Naive thymus-derived CD4-positive, alpha-beta T cell (primary cell): ENCODE results near the gene PTPRK. TPM values are rescaled to one million over a fixed set of nuclear protein-coding genes. Genes with fewer than 3 reads are reported as not detected.

ENCODE experiments used
- ATAC-seq: fragments of 150-1000 bp; cut with Tn5 transposase; 2 replicates; pipeline ENCODE4 v1.10.0; 2021; ENCODE audit warnings: mild to moderate bottlenecking, moderate library complexity
- CTCF ChIA-PET: fragments of 350-600 bp; sonication (Branson Sonifier 250); formaldehyde crosslinking; loops from one replicate; lab custom pipeline; 2021; ENCODE audit warnings: antibody characterized with exemption; lab: Charles Lee
- POLR2A ChIA-PET: fragments of 350-600 bp; sonication (Branson Sonifier 250); formaldehyde crosslinking; loops from one replicate; lab custom pipeline; 2021; ENCODE audit warnings: antibody characterized with exemption, inconsistent platforms; lab: Charles Lee
- DNase-seq, 9 donors: peaks; one replicate each; pipeline versions ENCODE4 v3.0.0 to v3.0.0-alpha.2; 2020 to 2022; ENCODE audit warnings: mixed read lengths in 1 of 9
- H3K27ac ChIP-seq: one replicate; pipeline ENCODE4 v1.7.0; 2013; ENCODE audit warnings: mild to moderate bottlenecking, low read depth, low read length, moderate library complexity
- H3K27me3 ChIP-seq, 2 donors: one replicate each; pipeline ENCODE4 v1.7.0; 2013; ENCODE audit warnings: low read length in 2 of 2, mild to moderate bottlenecking in 2 of 2, moderate library complexity in 2 of 2; ENCODE audit not compliant: control insufficient read depth in 2 of 2, insufficient read depth in 2 of 2
- H3K36me3 ChIP-seq, 3 experiments: 1 replicate in 2 of 3; 2 replicates in 1 of 3; pipeline ENCODE4 v1.7.0; 2013; ENCODE audit warnings: low read length in 3 of 3, mild to moderate bottlenecking in 3 of 3, moderate library complexity in 1 of 3; ENCODE audit not compliant: insufficient read depth in 3 of 3, control insufficient read depth in 2 of 3
- H3K4me1 ChIP-seq, 2 donors: one replicate each; pipeline ENCODE4 v1.7.0; 2013; ENCODE audit warnings: low read length in 2 of 2, mild to moderate bottlenecking in 2 of 2, moderate library complexity in 1 of 2; ENCODE audit not compliant: control insufficient read depth in 2 of 2, insufficient read depth in 2 of 2
- H3K4me3 ChIP-seq: 2 replicates; pipeline ENCODE4 v1.7.0; 2013; ENCODE audit warnings: mild to moderate bottlenecking, low read length
- H3K9me3 ChIP-seq, 3 experiments: 1 replicate in 2 of 3; 2 replicates in 1 of 3; pipeline ENCODE4 v1.7.0; 2013; ENCODE audit warnings: low read length in 3 of 3; ENCODE audit not compliant: control insufficient read depth in 2 of 3
- H3K27ac Mint-ChIP-seq, 9 donors: one replicate each; pipeline ENCODE4 v1.8.0; 2020 to 2022; ENCODE audit warnings: mixed read lengths in 9 of 9, mild to moderate bottlenecking in 8 of 9, moderate library complexity in 5 of 9, inconsistent platforms in 2 of 9
- H3K27me3 Mint-ChIP-seq, 5 donors: one replicate each; pipeline ENCODE4 v1.8.0; 2021 to 2022; ENCODE audit warnings: mixed read lengths in 5 of 5, mild to moderate bottlenecking in 1 of 5
- H3K36me3 Mint-ChIP-seq, 5 donors: one replicate each; pipeline ENCODE4 v1.8.0; 2020 to 2022; ENCODE audit warnings: mixed read lengths in 5 of 5, mild to moderate bottlenecking in 3 of 5, inconsistent platforms in 1 of 5
- H3K4me1 Mint-ChIP-seq, 7 donors: one replicate each; pipeline ENCODE4 v1.8.0; 2020 to 2022; ENCODE audit warnings: mixed read lengths in 7 of 7, mild to moderate bottlenecking in 3 of 7, inconsistent platforms in 1 of 7
- H3K4me3 Mint-ChIP-seq, 10 donors: one replicate each; pipeline ENCODE4 v1.8.0; 2020 to 2022; ENCODE audit warnings: mild to moderate bottlenecking in 10 of 10, mixed read lengths in 10 of 10, moderate library complexity in 6 of 10, inconsistent platforms in 2 of 10
- H3K9me3 Mint-ChIP-seq, 11 donors: one replicate each; pipeline ENCODE4 v1.8.0; 2020 to 2022; ENCODE audit warnings: mixed read lengths in 11 of 11, mild to moderate bottlenecking in 4 of 11, inconsistent platforms in 1 of 11, moderate library complexity in 1 of 11
- intact Hi-C, 2 donors: fragments of 100-400 bp; cut with micrococcal nuclease; formaldehyde crosslinking; loops; one replicate each; pipeline ENCODE4 v1.15.1; 2023
- polyA plus RNA-seq, 2 donors: library from polyadenylated mRNA; unstranded; fragments of 300-500 nt; fragmentation: Illumina TruSeq; gene quantifications; one replicate each; pipeline ENCODE4 v1.2.3, GENCODE V29; 2021
- total RNA-seq, 6 experiments: library from RNA in 5 of 6; stranded (reverse) in 5 of 6; gene quantifications; 1 replicate in 5 of 6; 2 replicates in 1 of 6; pipeline ENCODE4 v1.2.3 and lab custom pipeline; 2021 to 2026

The PTPRK gene
- total and polyA plus RNA-seq, 7 experiments from 2014 or later = 1.3 to 6.5 (median 2.3) TPM

GRCh38 chr6:128464790-128465189 is 55.6 kb downstream of the PTPRK start:
- intact Hi-C loops = no loop called here
- H3K4me1 Mint-ChIP-seq = no peaks in the 10 kb centered on the region
- H3K27me3 ChIP-seq = no peaks in the 10 kb centered on the region
- ChIA-PET POLR2A (no interaction called here), CTCF (interaction anchor here (0.5 kb wide), 1 partner anchor 15 kb away, joined by 4 read pairs; no protein-coding TSS in a partner anchor)
- peaks cover 0 to 6% (median 0%) of the 10 kb centered on the region in 5 donors for H3K27me3 Mint-ChIP-seq
- H3K9me3 ChIP-seq = no peaks in the 10 kb centered on the region
- no peak overlapping the region for H3K4me3 Mint-ChIP-seq
- H3K4me3 ChIP-seq = no peak overlapping the region
- H3K27ac ChIP-seq = no peak overlapping the region
- H3K27ac Mint-ChIP-seq = no peak overlapping the region
- ATAC-seq (no peak), DNase-seq (no peak)
- H3K4me1 ChIP-seq = no peaks in the 10 kb centered on the region
- no peaks in the 10 kb centered on the region for H3K36me3 Mint-ChIP-seq
- no peaks in the 10 kb centered on the region for H3K9me3 Mint-ChIP-seq
- no peaks in the 10 kb centered on the region for H3K36me3 ChIP-seq

- no peak overlapping the region for H3K27ac ChIP-seq
- H3K4me3 Mint-ChIP-seq = no peak overlapping the region
- H3K27me3 ChIP-seq = no peaks in the 10 kb centered on the region
- POLR2A ChIA-PET = no interaction called here
- H3K9me3 Mint-ChIP-seq = no peaks in the 10 kb centered on the region
- peaks cover 0 to 6% (median 0%) of the 10 kb centered on the region in 5 donors for H3K27me3 Mint-ChIP-seq
- H3K9me3 ChIP-seq = no peaks in the 10 kb centered on the region
- H3K36me3 ChIP-seq = no peaks in the 10 kb centered on the region
- no peak for DNase-seq
- intact Hi-C loops = no loop called here
- H3K4me3 ChIP-seq = no peak overlapping the region
- CTCF ChIA-PET = no interaction called here
- no peak for ATAC-seq
- no peaks in the 10 kb centered on the region for H3K4me1 ChIP-seq
- no peaks in the 10 kb centered on the region for H3K4me1 Mint-ChIP-seq
- no peaks in the 10 kb centered on the region for H3K36me3 Mint-ChIP-seq
- no peak overlapping the region for H3K27ac Mint-ChIP-seq
Observed at GRCh38 chr6:128463942-128464341, 56.5 kb downstream of the PTPRK start.

- no peaks in the 10 kb centered on the region for H3K9me3 Mint-ChIP-seq
- Histone ChIP-seq H3K4me3 (no peak overlapping the region), H3K36me3 (no peaks in the 10 kb centered on the region), H3K4me1 (no peaks in the 10 kb centered on the region), H3K9me3 (no peaks in the 10 kb centered on the region), H3K27ac (no peak overlapping the region), H3K27me3 (peaks cover 0 to 3% of the 10 kb centered on the region in 2 donors)
- ATAC-seq = no peak
- ChIA-PET POLR2A (no interaction called here), CTCF (no interaction called here)
- no peaks in the 10 kb centered on the region for H3K4me1 Mint-ChIP-seq
- no peak overlapping the region for H3K4me3 Mint-ChIP-seq
- DNase-seq = no peak
- H3K27me3 Mint-ChIP-seq = peaks cover 0 to 4% (median 3%) of the 10 kb centered on the region in 5 donors
- H3K27ac Mint-ChIP-seq = no peak overlapping the region
- no peaks in the 10 kb centered on the region for H3K36me3 Mint-ChIP-seq
- intact Hi-C loops = no loop called here
Observed at GRCh38 chr6:128461501-128461900, 58.9 kb downstream of the PTPRK start.

GRCh38 chr6:128456510-128457230 is 63.7 kb downstream of the PTPRK start:
- peaks cover 0 to 17% (median 4%) of the 10 kb centered on the region in 5 donors for H3K27me3 Mint-ChIP-seq
- H3K36me3 ChIP-seq = no peaks in the 10 kb centered on the region
- POLR2A ChIA-PET = no interaction called here

GRCh38 chr6:128455959-128456358 is 64.4 kb downstream of the PTPRK start:
- no peak overlapping the region for H3K27ac ChIP-seq
- no peaks in the 10 kb centered on the region for H3K4me1 ChIP-seq
- no peaks in the 10 kb centered on the region for H3K36me3 ChIP-seq
- intact Hi-C loops = no loop called here
- Mint-ChIP-seq H3K36me3 (no peaks in the 10 kb centered on the region), H3K4me3 (no peak overlapping the region), H3K27me3 (peaks cover 0 to 17% (median 4%) of the 10 kb centered on the region in 5 donors), H3K9me3 (no peaks in the 10 kb centered on the region), H3K4me1 (no peaks in the 10 kb centered on the region), H3K27ac (no peak overlapping the region)
- H3K4me3 ChIP-seq = no peak overlapping the region
- no peaks in the 10 kb centered on the region for H3K9me3 ChIP-seq
- POLR2A ChIA-PET = no interaction called here
- ATAC-seq (no peak), DNase-seq (no peak)
- CTCF ChIA-PET = no interaction called here
- H3K27me3 ChIP-seq = peaks cover 0 to 3% of the 10 kb centered on the region in 2 donors

More at GRCh38 chr6:128456510-128457230, 63.7 kb downstream of the PTPRK start:
- no peaks in the 10 kb centered on the region for H3K9me3 ChIP-seq
- H3K27me3 ChIP-seq = peaks cover 0 to 3% of the 10 kb centered on the region in 2 donors
- H3K27ac ChIP-seq = no peak overlapping the region
- no peaks in the 10 kb centered on the region for H3K36me3 Mint-ChIP-seq
- no peak for ATAC-seq
- no peaks in the 10 kb centered on the region for H3K4me1 ChIP-seq
- no peaks in the 10 kb centered on the region for H3K9me3 Mint-ChIP-seq
- intact Hi-C loops = no loop called here
- H3K4me3 Mint-ChIP-seq = no peak overlapping the region
- H3K27ac Mint-ChIP-seq = no peak overlapping the region
- DNase-seq = no peak
- H3K4me1 Mint-ChIP-seq = no peaks in the 10 kb centered on the region
- no peak overlapping the region for H3K4me3 ChIP-seq
- CTCF ChIA-PET = no interaction called here

- intact Hi-C loops = no loop called here
- Histone ChIP-seq H3K27ac (no peak overlapping the region), H3K9me3 (no peaks in the 10 kb centered on the region), H3K27me3 (peaks cover 0 to 3% of the 10 kb centered on the region in 2 donors), H3K4me3 (no peak overlapping the region), H3K4me1 (no peaks in the 10 kb centered on the region), H3K36me3 (no peaks in the 10 kb centered on the region)
- Mint-ChIP-seq H3K36me3 (no peaks in the 10 kb centered on the region), H3K9me3 (no peaks in the 10 kb centered on the region), H3K4me3 (no peak overlapping the region), H3K27me3 (peaks cover 0 to 13% (median 0%) of the 10 kb centered on the region in 5 donors), H3K4me1 (no peaks in the 10 kb centered on the region), H3K27ac (no peak overlapping the region)
- ChIA-PET POLR2A (no interaction called here), CTCF (interaction anchor here (1.1 kb wide), 1 partner anchor 11 kb away, joined by 3 read pairs; no protein-coding TSS in a partner anchor)
- DNase-seq (no peak), ATAC-seq (no peak)
Observed at GRCh38 chr6:128452713-128453112, 67.7 kb downstream of the PTPRK start.

- Histone ChIP-seq H3K27ac (no peak overlapping the region), H3K27me3 (no peaks in the 10 kb centered on the region), H3K4me1 (no peaks in the 10 kb centered on the region), H3K36me3 (no peaks in the 10 kb centered on the region), H3K4me3 (no peak overlapping the region), H3K9me3 (no peaks in the 10 kb centered on the region)
- ChIA-PET POLR2A (no interaction called here), CTCF (no interaction called here)
- Mint-ChIP-seq H3K4me1 (no peaks in the 10 kb centered on the region), H3K27me3 (peaks cover 0 to 8% (median 0%) of the 10 kb centered on the region in 5 donors), H3K4me3 (no peak overlapping the region), H3K9me3 (no peaks in the 10 kb centered on the region), H3K27ac (no peak overlapping the region), H3K36me3 (no peaks in the 10 kb centered on the region)
- intact Hi-C loops = no loop called here
- ATAC-seq = no peak
- DNase-seq = no peak
Observed at GRCh38 chr6:128446497-128446896, 73.9 kb downstream of the PTPRK start.
